GM21723 (cell line): ENCODE results near the gene SMIM36.
A peak's percentile ranks its signal among the peaks of the same experiment; 100 is the strongest.
"Not testable (repeated sequence)": the region's sequence is repeated elsewhere in the genome, so short reads cannot be mapped to it uniquely, and the experiment has no call there.

Experiments
- ATAC-seq: cut with Tn5 transposase; IDR thresholded peaks from one replicate; pipeline ENCODE4 v1.9.1; 2021; ENCODE audit warnings: mild to moderate bottlenecking, moderate library complexity; ENCODE audit not compliant: unreplicated experiment

Gene SMIM36

DNA sequence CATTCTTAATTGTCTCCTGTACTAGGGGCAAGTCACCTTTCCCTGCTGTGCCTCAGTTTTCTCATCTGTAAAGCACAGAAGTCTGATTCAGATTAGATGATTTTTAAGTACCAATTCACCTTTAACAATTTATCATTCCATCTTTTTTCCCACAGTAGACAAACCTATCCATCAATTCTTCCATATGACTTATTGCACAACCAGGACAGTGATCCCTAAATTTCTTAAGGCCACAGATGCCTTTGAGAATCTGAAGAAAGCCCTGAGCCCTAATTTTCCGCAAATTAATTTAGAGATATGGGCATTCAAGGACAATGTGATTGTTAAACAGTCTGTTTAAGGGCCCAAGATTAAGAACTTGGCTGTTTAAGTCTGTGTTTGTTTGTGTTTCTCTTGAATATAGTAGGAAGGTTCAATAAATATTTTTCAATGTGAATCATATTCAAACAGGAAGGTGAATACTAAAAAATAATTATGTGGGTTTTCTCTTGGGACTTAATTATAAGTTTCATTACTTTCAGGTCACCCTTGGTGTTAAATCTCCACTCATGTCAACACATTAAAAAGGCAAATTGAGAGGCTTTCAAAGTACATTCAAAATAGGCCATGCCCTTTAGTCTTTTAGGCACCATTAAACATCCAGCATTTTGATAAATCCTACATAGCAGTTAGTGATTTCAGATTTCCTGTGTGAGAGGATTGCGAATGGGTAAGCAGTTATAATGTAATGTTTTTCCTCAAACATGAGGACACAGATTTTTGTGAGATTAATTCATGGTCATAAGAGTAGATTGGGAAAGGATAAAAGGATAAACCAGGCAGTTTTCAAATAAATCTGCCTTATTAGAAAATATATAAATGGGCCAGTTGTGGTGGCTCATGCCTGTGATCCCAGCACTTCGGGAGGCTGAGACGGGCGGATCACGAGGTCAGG, 54.7 kb downstream of the SMIM36 start:
- ATAC-seq, result no peak

DNA sequence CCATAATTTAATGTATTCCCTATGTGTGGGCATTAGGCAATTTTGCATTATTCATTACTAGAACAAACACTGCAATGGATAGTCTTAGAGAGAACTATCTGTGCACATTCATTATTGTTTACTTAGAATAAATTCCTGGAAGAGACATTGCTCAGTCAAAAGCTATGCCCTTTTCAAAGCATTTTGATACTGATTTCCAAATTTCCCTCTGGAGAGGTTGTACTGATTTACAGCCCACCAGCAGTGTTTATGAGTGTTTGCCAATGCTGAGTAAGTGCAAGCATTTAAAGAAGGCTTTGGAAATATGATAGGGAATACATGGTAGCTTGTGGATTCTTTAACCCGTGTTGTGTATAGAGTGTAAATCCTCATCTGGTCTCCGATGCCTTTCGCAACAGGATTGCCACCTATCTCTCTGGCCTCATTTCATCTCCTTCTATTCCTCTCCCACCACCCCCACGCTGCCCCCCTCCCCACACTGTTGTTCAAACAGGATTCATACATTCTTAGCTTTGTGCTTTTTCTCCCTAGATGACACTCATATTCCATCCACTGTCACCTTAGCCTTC, 56.3 kb downstream of the SMIM36 start:
- ATAC-seq, result no peak

DNA sequence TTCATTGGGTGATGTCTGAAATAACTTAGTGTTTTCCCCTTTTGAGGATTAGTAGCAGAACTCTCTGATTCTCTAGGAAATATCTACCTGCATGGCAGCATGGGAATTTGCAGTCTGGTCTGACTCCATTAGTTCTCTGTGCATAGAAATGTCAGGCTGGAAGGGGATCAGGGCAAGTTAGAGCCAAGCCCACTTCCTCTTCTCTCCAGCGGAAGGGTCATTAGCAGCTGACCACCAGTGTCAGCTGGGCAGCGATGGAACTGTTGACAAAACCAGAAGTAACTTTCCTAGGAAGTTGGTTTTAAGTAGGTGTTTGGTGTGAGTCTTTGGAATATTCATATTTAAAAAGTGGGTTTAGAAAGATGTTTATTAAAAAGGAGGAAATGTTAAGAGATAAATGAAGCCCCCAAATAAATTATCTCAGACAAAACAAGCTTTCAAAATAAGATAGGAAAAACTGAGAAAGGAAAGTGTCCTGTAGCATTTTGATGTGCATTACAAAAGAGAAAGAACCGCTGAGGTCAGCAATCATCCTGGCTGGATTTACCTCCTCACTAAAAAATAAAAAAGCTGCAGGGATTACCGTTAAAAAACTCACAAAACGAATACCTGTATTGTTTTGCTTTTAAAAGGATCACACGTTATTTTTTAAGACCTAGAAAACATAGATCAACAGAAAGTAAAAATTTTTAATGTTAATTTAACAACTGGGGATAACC, 57.3 kb downstream of the SMIM36 start:
- ATAC-seq, result no peak

DNA sequence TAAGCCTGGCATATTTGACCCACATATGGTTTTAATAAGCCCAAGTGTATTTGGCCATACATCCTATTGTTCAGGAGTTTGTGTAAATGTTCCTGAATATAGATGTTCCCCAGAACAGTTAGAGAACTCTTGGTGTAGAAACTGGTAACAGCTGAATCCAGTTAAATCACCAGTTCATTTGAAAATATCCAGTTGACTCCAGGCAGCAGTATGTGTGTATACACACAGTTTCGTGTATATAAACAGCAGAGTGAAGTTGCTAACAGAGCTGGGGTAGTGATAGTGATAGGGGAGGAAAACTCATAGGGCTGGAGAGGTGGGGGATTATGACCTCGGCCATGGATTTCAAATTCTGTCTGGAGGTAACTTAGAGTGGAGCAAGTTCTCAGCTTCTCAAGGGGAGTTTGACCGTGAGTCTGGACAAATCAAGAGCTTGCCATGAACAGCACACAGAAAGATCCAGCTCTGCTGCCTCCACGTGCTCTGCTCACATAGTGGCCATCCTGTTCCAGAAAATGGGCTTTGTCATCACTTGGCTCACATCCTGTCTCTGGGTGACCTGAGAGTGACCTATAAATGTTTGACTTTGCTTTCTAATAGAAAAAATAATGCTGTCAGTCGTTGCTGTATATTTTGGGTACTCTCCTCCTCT, 59.0 kb downstream of the SMIM36 start:
- no peak for ATAC-seq

DNA sequence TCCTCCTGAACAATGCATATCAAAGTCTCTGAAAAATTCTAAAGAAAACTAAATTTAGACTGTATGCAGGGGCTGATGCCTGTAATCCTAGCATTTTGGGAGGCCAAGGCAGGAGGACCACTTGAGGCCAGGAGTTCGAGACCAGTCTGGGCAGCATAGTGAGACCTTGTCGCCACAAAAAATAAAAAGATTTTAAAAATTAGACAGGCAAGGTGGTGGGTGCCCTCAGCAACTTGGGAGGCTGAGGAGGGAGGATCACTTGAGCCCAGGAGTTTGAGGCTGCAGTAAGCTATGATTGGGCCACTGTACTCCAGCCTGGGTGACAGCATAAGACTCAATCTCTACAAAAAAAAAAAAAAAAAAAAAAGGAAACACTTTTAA, 59.5 kb downstream of the SMIM36 start:
- no peak for ATAC-seq

DNA sequence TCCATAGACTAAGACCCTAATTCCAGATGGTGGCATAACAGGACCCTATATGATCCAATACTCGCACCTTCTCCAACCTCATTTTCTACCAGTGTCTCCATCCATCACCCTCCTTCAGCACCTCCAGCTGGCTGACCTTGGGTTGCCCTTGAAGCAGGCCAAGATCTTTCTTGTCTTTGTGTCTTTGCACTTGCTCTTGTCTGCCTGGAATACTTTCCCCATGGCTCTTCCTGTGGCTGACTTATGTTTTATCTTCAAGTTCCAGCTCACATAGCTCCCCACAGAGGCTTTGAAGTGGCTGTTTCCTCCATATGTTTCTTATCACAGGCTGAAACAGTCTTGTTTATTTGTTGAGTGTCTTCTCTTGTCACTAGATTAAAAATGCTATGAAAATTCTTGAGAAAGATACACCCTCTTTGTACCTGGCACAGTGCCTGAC, 60.0 kb downstream of the SMIM36 start:
- no peak for ATAC-seq

DNA sequence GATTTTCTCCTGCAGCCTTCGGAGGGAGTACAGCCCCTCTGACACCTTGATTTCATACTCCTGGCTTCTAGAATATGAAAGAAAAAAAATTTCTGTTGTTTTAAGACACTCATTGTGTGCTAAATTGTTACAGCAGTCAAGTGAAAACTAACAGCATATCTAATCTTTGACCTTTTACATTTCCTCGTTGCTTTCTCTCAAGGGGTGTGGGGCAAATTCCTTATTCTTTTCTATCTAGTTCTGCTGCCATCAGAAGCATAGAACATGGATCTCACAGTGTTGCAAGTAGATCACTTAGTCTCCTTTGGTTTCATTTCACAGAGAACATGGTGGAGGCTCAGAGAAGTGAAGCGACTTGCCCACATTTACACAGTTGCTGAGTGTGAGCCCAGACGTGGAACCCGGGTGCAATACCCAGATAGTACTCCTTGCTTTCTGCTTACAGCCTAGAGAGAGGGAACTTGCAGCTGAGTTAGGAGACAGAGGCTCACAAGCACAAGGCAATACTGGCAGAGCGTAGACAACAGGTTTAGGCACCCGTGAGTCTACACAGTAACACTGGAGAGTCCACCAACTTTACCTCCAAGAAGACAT, 60.9 kb downstream of the SMIM36 start:
- no peak for ATAC-seq

DNA sequence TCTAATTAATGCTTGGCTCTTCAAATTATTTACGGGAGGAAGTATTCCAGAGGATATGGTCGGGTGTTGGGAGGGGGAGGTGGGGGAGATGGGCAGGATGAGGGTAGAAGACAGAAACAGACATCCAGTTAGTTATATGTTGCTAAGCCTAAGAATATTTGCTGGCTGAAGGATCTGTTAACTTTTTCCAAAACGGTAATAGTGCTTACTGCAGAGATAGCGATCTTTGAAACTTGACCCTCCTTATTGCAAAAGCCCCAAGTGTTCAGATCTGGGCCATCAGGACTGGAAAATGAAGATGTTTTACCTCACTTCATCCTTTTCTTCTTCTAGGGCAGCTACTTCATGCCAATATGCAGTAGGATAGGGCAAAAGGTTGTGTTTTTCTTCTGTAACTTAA, 62.6 kb downstream of the SMIM36 start:
- ATAC-seq, result no peak

DNA sequence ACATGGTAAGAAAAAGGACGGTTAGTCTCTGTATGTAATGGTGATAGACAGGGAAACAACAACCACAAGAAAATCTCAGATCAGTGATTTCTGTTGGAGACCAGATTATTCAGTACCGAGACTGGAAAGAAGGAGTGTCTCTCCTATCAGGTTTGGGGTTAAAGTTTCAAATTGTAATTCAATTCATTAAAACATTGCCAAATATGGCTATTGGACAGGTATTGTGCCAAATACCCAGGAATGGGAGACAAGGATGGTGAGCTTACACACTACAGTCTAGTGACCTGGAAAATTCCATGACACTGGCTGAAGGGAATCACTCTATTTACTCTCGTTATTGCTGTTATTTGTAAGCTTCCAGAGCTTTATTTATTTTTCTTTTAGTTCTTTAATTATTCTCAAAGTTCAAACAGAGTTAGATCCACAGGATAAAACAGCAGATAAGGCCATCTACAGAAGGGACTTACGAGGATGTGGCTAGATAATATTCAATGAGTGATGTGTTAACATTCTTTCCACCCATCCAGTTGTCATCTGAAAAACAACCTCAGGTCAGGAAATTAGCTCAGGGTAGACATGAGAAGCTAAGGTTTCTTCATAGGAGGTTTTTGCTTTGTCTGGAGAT, 64.6 kb downstream of the SMIM36 start:
- no peak for ATAC-seq

DNA sequence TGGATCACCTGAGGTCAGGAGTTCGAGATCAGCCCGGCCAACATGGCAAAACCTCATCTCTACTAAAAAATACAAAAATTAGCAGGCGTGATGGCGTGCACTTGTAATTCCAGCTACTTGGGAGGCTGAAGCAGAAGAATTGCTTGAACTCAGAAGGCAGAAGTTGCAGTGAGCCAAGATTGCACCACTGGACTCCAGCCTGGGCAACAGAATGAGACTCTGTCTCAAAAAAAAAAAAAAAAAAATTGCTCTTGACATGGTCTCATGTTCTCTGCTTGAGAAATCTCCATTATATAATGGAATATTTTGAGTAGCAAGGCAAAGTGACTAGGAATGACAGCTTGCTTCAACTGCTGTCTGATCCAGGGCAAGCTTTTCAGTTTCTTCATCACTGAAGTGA, 65.2 kb downstream of the SMIM36 start:
- ATAC-seq, result not testable (repeated sequence)

DNA sequence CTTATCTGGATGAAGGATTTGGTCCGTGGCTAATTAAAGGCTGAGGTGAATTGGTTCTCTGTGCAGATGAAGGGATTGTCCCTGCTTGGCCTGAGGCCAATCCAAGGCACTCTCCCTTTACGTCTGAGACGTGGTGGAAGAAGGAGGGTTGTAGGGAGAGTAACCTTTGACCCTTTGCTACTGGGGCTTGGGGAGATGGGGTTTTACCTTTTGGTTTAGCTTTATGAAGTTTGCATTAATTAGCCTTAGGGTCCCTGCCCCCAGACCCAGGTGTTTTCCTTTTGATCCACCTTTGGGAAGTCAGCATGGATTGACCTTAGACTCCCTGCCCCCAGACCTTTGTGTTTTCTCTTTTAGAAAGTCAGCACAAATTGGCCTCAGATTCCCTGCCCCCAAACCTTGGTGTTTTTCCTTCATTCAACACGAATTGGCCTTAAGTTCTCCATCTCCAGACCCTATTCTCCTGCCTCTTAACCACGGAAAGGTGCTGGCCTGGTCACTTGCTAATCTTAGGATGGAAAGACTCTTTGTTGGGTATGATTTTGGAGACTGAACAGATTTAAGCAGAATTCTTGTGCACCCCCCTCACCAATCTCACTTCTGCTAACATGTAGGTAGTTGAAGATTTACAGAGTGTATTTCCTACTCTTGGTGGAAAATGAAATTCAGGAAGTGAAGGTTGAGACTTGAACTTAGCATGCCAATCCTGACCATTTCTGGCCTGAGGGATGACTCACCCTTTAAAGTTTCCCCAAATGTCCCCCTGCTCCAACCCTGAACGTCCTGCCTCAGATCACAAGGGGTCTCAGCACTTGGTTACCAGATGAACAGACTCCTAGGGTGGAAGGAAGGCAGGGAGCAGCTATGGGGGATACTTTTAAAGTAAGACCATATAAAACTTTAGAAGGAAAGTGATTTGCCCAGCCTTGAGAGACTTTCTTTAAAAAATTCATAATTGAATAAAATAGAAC, 66.5 kb downstream of the SMIM36 start:
- ATAC-seq, result peak; percentile 58

DNA sequence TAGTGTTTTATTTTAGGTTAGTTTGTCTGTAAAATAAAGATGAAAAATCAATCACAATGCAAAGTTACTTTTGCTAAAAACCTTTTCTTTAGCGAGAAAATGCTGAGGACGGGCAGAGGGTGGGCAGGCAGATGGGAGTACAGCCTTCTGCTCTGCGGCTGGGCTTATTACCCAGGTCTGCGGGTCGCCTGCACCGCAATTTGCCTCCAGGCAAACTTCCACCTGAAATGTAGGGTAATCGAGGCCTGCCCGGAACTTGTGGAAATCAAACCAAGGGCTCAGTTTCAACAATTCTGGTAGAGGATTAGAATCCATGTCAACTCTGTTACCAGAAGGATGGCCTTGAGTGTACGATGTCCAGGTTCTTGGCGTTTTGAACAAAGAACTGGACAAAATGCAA, 67.3 kb downstream of the SMIM36 start:
- no peak for ATAC-seq

DNA sequence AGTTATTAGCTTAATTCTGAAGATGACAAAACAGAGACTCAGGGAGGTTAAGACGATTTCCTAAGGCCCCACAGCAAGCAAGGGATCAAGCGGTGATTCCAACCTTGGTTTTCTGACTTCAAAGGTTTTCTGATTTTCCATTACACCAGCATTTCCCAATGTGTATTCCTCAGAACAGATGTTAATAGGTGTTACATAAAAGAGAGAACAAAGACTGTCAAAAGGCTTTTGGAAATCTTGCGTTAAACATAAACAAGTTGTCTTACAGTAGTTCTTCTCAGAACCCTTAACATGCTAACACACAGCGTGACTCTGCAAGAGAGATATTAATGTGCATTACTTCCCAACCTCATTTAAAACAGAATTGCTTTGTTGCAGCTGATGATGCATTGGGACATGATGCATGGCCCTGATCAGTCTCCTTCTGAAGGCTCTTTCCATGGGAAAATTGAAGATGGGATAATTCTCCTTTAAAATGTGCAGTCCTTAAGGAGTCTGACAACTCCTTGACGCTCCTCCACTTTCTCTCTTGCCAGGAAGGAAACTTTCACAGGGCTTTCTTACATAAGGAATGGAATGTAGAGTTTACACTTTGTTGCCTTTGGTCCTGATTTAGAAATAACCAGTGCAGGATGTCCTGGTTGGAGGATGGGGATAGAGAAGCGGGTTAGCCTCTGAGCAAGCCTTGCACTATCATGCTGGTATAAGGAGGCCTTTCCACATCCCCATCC, 68.1 kb downstream of the SMIM36 start:
- no peak for ATAC-seq

DNA sequence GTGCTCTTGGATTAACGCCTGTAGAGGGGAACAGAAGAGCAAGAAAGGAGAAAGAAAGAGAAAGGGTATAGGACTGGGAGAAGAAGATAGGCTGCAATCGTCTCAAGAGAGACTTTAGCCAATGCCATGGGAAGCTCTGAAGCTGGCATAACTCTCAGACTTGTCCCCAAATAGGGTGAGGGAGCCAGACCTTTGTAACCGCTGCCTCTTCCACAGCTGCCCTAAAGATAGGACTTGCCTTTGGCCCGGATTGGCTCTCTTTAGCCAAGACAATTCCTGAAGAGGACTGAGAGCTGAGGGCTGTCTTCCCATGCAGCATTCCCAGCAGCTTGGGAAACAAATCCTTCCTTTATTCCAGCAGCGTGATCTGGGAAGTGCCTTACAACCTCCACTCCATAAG, 68.8 kb downstream of the SMIM36 start:
- no peak for ATAC-seq

DNA sequence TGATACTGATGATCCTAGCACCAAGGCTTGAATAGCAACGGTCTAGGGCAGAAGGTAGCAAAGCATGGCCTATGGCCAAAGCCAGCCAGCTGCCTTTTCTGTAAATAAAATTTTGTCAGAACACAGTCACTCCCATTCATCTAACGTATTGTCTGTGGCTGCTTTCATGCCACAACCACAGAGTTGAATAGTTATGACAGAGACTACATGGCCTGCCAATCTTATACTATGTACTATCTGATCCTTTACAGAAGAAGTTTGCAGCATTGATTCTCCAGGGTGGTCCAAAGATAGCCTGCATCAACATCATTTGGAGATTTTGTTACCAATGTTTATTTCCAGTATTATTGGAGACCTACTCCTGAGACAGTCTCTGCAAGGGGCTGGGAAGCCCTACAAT, 69.7 kb downstream of the SMIM36 start:
- no peak for ATAC-seq

DNA sequence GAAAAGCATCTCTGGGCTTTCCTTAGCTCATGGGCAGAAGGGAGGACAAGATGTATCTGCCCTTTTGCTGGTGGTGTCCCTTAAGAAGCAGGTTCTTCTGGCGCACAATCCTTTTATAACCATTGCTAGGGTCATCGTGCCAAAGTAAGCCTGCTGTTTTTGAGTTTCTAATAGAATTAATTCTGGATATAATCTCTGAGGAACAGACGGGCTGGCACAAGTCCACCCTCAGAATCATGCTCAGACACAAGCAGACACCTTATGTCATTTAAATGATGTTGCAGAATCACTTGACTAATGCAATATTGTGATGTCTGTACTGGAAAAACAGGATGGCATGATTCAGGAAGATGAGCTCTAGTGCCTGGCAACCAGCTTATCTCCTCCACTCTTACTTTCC, 70.9 kb downstream of the SMIM36 start:
- ATAC-seq, result no peak

DNA sequence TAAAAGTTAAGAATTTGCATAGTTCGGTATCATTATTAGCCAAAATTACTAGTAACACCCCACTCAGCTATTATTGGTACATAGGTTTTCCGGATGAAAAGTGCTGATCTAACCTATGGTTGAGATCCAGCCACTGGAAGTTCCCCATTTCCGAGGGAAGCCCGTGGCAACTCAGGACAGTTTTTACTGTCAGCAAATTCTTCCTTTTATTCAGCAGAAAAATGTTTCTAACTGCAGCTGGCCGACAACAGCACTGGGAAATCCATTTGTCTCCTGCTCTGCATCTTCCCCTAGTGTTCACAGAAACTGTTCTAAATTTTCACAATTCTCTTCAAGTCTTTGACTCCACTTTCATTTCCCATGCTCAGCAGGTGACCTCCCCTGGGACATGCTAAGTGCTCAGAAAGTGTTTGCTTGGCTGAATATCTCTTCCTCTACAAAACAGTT, 74.1 kb downstream of the SMIM36 start:
- peak; percentile 76 for ATAC-seq
